Lung (tissue), 12 donors: ENCODE results near the gene CDRT4. TPM values are rescaled to one million over a fixed set of nuclear protein-coding genes. Genes with fewer than 3 reads are reported as not detected.

Experiments used
- ATAC-seq: fragments of 200-7000 bp; cut with Tn5 transposase; one replicate; pipeline ENCODE4 v1.9.1; 2020; ENCODE audit warnings: moderate number of reproducible peaks; ENCODE audit not compliant: insufficient read depth, low FRiP score
- DNase-seq, 3 donors: peaks; one replicate each; pipeline ENCODE4 v3.0.0-alpha.2; 2013 to 2017
- H3K27ac ChIP-seq, 2 donors: one replicate each; pipeline ENCODE4 v1.5.1; 2013; ENCODE audit warnings: mild to moderate bottlenecking in 2 of 2, moderate library complexity in 2 of 2, control low read depth in 1 of 2, inconsistent platforms in 1 of 2, low read depth in 1 of 2, low read length in 1 of 2
- H3K27me3 ChIP-seq, 3 donors: one replicate each; pipeline ENCODE4 v1.5.1; 2013; ENCODE audit warnings: low read length in 2 of 3; ENCODE audit not compliant: control insufficient read depth in 3 of 3, insufficient read depth in 3 of 3
- H3K36me3 ChIP-seq, 4 donors: one replicate each; pipeline ENCODE4 v1.5.1; 2013; ENCODE audit warnings: low read length in 4 of 4, mild to moderate bottlenecking in 1 of 4, moderate library complexity in 1 of 4; ENCODE audit not compliant: control insufficient read depth in 4 of 4, insufficient read depth in 4 of 4
- H3K4me1 ChIP-seq, 5 donors: one replicate each; pipeline ENCODE4 v1.5.1; 2013; ENCODE audit warnings: low read length in 5 of 5, mild to moderate bottlenecking in 2 of 5, moderate library complexity in 1 of 5; ENCODE audit not compliant: control insufficient read depth in 5 of 5, insufficient read depth in 5 of 5
- H3K4me3 ChIP-seq: one replicate; pipeline ENCODE4 v1.5.1; 2013; ENCODE audit warnings: mild to moderate bottlenecking, control low read depth, moderate library complexity
- H3K9ac ChIP-seq, 2 donors: one replicate each; pipeline ENCODE4 v1.5.1; 2013; ENCODE audit warnings: low read length in 2 of 2, control low read depth in 1 of 2; ENCODE audit not compliant: insufficient read depth in 1 of 2
- H3K9me3 ChIP-seq, 4 donors: one replicate each; pipeline ENCODE4 v1.5.1; 2013; ENCODE audit warnings: low read length in 3 of 4, mild to moderate bottlenecking in 1 of 4, moderate library complexity in 1 of 4; ENCODE audit not compliant: control insufficient read depth in 4 of 4, insufficient read depth in 3 of 4
- WGBS, 2 donors: extraction: QIAGEN DNeasy Blood & Tissue Kit; methylation state at CpG; one replicate each; pipeline ENCODE4 v1.1.7; 2013; 5-methylcytosine and 5-hydroxymethylcytosine counted together
- polyA plus RNA-seq, 2 donors: library from polyadenylated mRNA; stranded (reverse); fragments of 200-250 nt; gene quantifications; one replicate each; pipeline ENCODE4 v1.2.1, GENCODE V29; 2013
- total RNA-seq, 2 donors: library from RNA; depleted of rRNA in 1 of 2; stranded (reverse); fragments of >200 nt in 1 of 2; gene quantifications; one replicate each; pipeline ENCODE4 v1.2.1, GENCODE V29; 2014 to 2021
- TF ChIP-seq, protein P1 (sequence below): IDR thresholded peaks from 2 replicates; pipeline ENCODE4 v1.5.1; 2012; ENCODE audit warnings: mild to moderate bottlenecking; ENCODE audit errors: control extremely low read depth, extremely low read depth
- donor health status: control.
- donor health status: control.
- donor health status: Bipolar disorder and iron deficiency.
- donor health status: healthy.
- donor health status: DM: yes; HTN: yes; CAD: no.

CDRT4 gene
- total and polyA plus RNA-seq, 4 donors: 0.48 to 8.7 (median 8.6) TPM

- TF ChIP-seq, protein P1, sequence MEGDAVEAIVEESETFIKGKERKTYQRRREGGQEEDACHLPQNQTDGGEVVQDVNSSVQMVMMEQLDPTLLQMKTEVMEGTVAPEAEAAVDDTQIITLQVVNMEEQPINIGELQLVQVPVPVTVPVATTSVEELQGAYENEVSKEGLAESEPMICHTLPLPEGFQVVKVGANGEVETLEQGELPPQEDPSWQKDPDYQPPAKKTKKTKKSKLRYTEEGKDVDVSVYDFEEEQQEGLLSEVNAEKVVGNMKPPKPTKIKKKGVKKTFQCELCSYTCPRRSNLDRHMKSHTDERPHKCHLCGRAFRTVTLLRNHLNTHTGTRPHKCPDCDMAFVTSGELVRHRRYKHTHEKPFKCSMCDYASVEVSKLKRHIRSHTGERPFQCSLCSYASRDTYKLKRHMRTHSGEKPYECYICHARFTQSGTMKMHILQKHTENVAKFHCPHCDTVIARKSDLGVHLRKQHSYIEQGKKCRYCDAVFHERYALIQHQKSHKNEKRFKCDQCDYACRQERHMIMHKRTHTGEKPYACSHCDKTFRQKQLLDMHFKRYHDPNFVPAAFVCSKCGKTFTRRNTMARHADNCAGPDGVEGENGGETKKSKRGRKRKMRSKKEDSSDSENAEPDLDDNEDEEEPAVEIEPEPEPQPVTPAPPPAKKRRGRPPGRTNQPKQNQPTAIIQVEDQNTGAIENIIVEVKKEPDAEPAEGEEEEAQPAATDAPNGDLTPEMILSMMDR: no peak
- Histone ChIP-seq H3K36me3 (peaks cover 0 to 4% (median under 1%) of the 10 kb centered on the region in 4 donors), H3K27me3 (no peaks in the 10 kb centered on the region), H3K9me3 (no peaks in the 10 kb centered on the region), H3K4me1 (peaks cover 3 to 27% (median 13%) of the 10 kb centered on the region in 5 donors), H3K4me3 (no peak overlapping the region), H3K27ac (peak overlapping the region in 1 of 2 donors; percentile 17), H3K9ac (no peak overlapping the region)
- WGBS, 2 donors: 55 to 79% methylated on average over 9 of the region's 9 CpGs
- DNase-seq: peak in 2 of 3 donors; percentile 66 to 70
- no peak for ATAC-seq
Observed at GRCh38 chr17:15513856-15514459, 46.5 kb upstream of the CDRT4 start.

DNA sequence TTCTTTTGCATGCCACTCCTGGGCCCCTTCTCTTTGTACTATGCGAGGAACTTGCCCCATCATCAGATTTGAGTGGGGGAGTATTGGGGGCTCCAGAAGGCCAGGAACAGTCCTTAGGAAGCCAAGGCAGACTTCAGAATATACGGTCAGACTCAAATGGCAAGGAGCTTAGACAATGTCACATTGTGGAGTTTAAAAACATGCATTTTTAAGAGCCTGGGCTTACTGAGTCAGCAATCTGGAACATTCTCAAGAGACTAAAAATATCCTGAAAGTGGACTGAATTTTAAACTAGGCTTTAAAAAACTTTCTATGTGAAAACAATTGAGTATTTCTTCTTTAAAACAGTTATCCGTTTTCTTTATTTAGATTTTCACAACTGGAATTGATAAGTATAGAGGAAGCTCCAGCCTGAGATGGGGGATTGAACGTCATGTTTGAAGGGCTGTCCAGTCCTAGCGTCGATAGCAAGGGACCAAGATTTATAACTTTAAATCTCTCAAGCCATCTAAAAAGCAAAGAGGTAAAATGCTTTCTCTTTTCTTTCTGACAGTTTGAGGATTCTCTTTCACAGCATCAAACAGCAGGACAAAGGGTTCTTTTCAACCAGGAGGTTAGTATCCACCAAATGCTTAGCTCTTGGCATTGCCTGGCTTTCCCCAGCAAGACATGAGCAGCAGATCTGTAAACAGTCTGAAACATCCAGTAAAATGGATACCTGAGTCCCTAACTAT is 45.8 kb upstream of the CDRT4 start:
- Histone ChIP-seq H3K27me3 (no peaks in the 10 kb centered on the region), H3K9me3 (no peaks in the 10 kb centered on the region), H3K4me1 (peaks cover 3 to 34% (median 18%) of the 10 kb centered on the region in 5 donors), H3K36me3 (peaks cover 0 to 4% (median under 1%) of the 10 kb centered on the region in 4 donors), H3K9ac (no peak overlapping the region), H3K4me3 (no peak overlapping the region), H3K27ac (peak overlapping the region in 1 of 2 donors; percentile 56)
- 80 to 83% methylated on average over 6 of the region's 6 CpGs for WGBS, 2 donors
- DNase-seq (peak in 2 of 3 donors; percentile 34 to 46), ATAC-seq (no peak)
- TF ChIP-seq, protein P1: no peak

- DNase-seq: no peak
- no peaks in the 10 kb centered on the region for H3K27me3 ChIP-seq
- no peak overlapping the region for H3K27ac ChIP-seq
- peaks cover 0 to 7% (median 1%) of the 10 kb centered on the region in 4 donors for H3K36me3 ChIP-seq
- H3K4me3 ChIP-seq: no peak overlapping the region
- 98% methylated on average over 4 of the region's 4 CpGs for WGBS, 2 donors
- TF ChIP-seq, protein P1: no peak
- H3K9ac ChIP-seq: no peak overlapping the region
- H3K9me3 ChIP-seq: no peaks in the 10 kb centered on the region
- peaks cover 3 to 36% (median 18%) of the 10 kb centered on the region in 5 donors for H3K4me1 ChIP-seq
- ATAC-seq: no peak
Observed at GRCh38 chr17:15512071-15512709, 44.8 kb upstream of the CDRT4 start.
